SH-SY5Y (cell line): ENCODE measurements around the gene IQCK.

Source experiments
- GATA2 ChIP-seq: IDR thresholded peaks from 2 replicates; pipeline ENCODE4 v1.6.1; 2011; ENCODE audit warnings: mild to moderate bottlenecking, low read depth, low read length
- GATA3 ChIP-seq: IDR thresholded peaks from 2 replicates; pipeline ENCODE4 v1.6.1; 2011; ENCODE audit warnings: low read depth, mild to moderate bottlenecking, low read length, moderate library complexity

Gene IQCK

DNA sequence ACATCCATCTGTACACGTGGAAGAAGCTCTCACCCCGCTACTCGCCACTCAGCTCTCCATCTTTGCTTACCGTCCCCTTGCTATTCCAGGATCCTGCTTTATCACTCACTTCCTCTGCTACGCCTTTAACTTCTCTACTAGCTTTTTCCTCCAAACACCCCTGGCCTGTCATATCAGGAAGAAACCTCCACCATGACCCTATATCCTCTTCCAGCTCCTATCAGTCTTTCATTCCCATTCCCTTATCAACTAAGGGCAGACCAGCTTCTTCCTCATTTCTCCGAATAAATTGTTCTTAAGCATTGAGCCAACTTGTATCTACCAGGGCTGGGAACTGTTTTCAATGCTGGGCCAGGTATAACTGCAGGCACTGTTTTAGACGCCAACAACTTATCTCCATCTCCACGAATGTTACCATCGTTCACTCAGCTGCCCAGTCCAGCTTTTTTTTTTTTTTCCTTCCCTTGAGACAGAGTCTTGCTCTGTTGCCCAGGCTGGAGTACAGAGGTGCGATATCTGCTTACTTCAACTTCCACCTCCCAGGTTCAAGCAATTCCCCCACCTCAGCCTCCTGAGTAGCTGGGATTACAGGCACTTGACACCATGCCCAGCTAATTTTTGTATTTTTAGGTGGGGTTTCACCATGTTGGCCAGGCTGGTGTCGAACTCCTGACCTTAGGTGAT lies 4.3 kb downstream of the IQCK start:
- TF ChIP-seq GATA2 (no peak), GATA3 (no peak)

DNA sequence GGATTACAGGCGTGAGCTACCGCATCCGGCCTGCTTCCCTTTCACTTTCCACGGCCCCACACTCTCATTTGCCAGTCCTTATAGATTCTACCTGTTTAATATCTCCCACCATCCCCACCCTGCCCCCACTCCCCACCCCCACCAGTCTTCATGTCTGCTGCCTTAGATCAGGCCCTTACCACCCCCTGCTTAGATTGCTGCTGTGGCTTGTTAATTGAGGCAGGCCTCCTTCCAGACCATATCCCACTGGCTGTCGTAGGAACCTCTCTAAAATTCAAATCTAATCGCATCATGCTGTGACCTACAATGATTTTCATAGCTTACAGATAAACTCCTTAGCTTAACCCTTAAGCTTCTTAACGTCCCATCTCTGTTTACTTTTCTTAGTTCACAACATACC lies 4.9 kb downstream of the IQCK start:
- no peak for TF ChIP-seq GATA3
- TF ChIP-seq GATA2: no peak

DNA sequence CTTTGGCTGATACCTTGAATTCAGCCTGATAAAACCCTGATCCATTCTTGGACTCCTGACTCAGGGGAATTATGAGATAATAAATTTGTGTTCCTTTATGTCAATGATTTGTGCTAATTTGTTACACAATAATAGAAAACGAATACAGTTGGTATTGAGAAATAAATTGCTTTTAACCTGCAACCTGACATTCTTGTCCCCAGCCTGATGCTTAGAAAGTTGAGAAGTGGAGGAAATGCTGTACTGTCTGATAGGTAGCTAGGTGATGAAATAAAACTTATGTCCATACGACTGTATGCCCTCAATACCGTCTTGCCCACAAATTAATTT lies 10.5 kb downstream of the IQCK start:
- TF ChIP-seq GATA3 (no peak), GATA2 (no peak)

DNA sequence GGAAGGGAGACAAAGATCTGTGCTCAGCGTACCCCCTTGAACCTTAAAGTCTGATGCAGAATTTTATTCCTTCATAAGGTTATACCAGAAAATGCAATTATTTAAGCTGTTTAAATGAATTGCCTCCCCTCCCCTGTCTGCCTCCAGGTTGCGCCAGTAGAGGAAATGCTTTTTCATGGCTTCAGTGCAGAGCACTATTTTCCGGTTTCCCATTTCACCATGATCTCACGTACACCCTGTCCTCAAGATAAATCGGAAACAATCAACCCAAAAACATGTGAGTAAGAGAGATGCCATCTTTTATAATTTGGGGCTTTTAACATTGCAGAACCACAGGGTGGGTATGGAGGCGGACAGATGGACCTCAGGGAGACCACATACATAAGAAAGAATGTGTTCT lies 15.5 kb downstream of the IQCK start:
- TF ChIP-seq GATA3 (no peak), GATA2 (no peak)

DNA sequence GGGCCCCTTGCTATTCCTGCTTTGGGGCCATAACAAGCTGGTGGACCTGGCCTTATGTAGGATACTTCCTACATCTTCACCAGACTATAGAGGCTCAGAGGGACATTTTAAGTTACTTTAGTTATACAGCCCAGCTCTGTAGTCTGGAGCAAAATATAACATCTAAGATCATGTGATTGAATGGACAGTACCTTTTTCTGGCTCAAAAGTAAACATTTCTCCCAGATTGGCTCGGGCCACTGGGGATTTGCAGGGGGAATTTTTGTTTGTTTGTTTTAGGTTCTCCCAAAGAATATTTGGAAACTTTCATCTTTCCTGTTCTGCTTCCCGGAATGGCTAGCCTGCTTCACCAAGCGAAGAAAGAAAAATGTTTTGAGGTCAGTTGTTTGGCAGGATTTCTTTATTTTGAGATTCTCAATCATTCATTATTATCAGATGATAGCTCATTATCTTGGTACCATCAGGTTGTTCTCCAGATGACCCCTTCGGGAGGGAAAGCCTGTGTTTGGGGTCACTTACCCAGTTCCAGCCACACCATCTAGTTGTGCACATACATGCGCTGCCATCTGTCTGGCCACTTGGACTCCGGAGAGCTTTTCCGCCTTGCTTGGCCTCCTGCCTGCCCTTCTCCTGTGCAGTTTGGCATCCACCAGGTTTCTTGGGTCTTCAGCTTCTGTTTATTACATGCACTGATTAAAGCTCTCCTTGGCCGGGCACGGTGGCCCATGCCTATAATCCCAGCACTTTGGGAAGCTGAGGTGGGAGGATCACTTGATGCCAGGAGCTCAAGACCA lies 17.2 kb downstream of the IQCK start:
- TF ChIP-seq GATA3 (no peak), GATA2 (no peak)

DNA sequence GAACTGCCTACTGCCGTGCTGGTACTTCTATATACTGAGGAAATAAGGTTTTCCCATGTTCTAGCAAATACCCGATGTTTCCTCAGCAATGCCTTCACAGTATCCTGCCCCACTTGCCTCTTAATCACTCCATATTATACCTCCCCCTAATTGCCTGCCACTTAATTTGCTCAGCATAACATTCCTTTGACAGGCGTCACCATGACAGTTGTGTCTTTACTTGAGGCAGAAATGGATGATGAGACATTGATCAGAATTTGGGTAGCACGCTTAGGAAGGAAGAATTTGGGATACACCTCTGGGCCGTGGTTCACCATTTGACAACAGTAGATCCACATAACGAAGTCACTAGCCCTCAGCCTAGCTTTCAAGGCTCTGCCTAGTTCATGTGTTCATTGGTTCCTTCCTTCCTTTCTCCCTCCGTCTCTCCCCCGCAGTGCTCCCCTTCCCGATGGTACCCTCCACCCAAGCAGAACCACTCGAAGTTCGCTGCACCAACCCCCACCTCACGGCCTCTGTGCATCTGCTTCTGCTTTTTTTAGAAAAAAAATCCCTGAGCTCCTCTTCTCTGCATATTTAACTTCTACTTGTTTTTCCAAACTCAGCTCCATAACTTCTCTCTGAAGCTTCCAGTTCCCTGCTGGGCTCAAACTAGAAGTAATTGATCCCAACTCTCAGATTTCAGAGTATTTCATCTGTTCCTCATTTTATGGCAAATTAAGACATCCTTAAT lies 19.4 kb downstream of the IQCK start:
- TF ChIP-seq GATA2 (no peak), GATA3 (no peak)

DNA sequence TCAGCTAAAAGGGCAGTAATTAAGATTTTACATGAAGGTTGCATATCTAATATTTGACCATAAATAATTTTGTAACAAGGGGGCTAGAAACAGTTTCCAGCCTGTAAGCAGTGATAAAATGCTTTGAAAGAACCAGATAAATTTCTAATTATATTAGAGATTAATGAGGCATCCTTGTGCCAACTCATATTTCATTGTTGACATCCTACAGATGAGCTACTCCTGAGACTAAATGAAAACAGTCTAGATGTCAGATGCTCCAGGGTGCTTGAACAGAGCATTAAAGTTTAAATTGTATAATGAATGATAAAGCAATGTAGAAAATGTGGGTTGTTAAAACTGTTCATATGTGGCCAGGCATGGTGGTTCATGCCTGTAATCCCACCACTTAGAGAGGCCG lies 23.3 kb downstream of the IQCK start:
- no peak for TF ChIP-seq GATA3
- no peak for TF ChIP-seq GATA2

DNA sequence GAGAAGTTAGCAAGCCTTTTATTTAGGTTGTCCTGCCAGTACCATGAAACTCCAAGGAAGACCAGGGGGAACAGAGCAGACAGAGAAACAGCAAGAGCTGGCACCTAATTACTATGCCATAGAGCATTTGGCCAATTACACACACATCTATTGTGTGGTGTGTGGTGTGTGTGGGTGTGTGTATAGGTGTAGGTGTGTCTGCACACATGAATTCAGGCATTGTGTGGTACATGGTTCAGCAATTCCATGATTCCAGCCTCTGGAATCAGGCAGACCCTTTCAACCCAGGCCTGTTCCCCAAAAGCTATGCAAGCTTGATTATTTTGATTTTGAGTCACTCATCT lies 25.7 kb downstream of the IQCK start:
- TF ChIP-seq GATA3 (no peak), GATA2 (no peak)

DNA sequence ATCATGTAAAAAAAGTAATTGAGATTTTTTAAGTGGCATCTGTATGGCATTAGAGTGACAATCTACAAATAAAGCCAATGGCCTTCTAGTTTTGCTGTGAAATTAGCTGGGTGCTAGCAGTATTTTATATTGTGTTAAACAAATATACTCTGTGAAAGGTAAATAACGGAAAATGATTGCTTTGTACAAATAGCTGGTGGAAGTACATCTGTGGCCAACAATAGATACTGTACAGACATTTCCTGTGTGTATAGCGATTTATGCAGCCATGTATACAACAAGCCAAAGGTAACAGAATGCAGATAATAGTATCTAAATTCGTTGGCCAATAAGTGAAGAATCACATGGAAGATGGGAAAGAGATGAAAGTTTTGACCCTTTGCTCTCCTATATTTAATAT lies 26.6 kb downstream of the IQCK start:
- TF ChIP-seq GATA3 (no peak), GATA2 (no peak)

DNA sequence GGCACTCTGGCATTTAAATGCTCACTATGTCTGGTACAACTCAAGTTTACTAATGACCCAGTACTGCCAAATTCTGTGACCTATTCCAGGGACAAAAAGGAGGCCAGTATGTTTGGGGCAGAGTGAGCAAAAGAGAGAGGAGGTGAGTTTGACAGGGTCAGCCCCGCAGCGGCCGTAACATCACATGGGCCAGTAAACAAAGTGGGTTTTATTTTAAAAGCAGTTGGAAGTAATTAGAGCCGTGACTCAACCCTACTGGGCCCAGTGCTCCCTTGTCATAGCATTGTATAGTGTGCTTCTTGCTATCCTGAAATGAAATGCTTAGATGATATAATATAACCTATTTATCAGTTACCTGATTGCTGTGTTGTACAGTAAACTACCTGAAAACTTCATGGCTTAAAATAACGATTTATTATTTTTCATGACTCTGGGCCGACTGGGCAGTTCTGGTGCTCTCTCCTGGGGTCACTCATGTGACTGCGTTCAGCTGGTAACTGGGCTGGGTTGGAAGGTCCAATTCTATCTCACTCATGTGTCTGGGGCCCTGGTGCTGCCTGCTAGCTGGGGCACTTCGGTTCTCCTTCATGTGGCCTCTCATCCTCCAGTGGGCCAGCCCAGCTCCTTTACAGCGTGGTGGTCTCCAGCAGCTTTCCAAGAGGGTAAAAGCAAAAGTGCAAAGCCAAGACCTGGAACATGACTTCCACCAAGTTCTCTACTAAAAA lies 27.4 kb downstream of the IQCK start:
- no peak for TF ChIP-seq GATA2
- no peak for TF ChIP-seq GATA3

DNA sequence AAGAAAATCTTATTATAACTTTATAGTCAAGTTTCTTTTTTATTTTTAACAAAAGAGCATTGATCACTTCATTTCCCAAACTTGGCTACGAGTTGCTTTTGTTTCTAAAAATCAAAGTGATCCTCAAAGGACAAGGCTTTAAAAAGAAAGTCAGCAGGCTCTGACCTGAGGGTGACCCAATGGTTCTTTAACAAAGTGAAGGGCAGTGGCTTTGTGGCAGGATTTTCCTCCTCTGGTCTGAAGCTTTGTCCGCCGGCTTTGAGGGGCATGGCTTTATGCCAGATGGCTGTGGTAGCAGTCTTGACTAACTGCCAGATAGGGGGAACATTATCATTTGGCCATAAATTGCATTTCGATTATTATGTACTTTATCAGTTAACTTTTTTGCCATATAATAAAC lies 28.5 kb downstream of the IQCK start:
- TF ChIP-seq GATA3 (no peak), GATA2 (no peak)

DNA sequence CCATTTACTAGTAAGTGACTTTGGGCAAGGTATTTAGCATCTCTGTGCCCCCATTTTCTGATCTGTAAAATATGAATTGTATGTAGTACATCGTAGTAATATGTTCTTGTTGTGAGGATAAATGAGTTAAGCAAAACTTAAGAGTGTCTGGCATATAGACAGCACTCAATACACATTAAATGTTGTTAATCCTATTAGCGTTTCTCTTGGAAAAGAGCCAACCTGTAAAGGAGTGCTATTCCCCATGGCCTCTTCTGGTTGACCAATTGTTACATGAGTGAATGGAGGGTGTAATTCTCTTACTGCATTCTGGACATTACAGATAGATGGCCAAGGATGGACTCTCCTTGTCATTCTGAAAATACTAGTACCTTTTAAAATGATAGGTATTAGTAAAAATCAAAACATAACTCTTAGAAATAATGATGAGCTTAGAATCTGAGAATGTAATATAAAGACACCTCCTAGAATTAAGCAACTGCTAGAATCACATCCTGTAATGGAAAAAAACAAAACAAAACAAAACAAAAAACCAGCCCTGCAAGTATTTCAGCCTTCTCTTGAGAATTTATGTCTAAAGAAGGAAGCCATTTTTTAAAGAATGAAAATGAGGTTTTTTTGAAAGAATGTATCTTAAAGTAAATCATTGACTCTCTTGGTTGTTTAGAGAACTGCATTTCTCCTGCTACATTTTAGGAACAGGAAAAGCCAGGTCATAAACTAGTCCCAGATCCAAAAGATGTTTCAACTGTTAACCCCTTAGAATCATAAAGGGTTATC lies 30.5 kb downstream of the IQCK start:
- TF ChIP-seq GATA3: no peak
- TF ChIP-seq GATA2: no peak

DNA sequence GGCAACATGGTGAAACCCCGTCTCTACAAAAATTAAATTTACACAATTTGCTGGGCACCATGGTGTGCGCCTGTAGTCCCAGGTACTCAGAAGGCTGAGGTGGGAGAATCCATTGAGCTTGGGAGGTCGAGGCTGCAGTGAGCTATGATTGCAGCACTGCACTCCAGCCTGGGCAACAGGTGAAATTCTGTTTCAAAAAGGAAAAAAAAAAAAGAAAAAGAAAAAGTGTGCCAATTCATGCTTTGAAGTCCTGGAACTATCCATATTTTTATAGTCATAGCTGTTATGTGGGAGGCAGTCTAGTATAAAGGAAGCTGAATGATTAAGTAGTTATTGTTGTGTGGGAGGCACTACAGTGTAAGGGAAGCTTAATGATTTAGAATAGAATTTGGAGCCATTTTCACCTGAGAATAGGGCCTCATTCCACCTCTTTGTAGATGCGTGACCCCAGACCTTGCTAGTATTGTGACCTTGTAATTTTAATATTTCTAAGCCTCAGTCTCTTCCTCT lies 31.6 kb downstream of the IQCK start:
- TF ChIP-seq GATA3: no peak
